Gastrocnemius medialis (tissue), 4 donors: ENCODE results near the gene MTHFSD. TPM values are rescaled to one million over a fixed set of nuclear protein-coding genes. Genes with fewer than 3 reads are reported as not detected.

ENCODE experiments used
- ATAC-seq, 2 donors: fragments of 150-250 bp; one replicate each; pipeline ENCODE4 v1.9.1; 2016
- DNase-seq, 2 donors: peaks; one replicate each; pipeline ENCODE4 v3.0.0-alpha.2; 2019
- H3K27ac ChIP-seq, 4 donors: fragments of 200-600 bp; sonication (generic); 1 replicate in 1 of 4; 2 replicates in 3 of 4; pipeline ENCODE4 v1.5.1; 2016 to 2018; ENCODE audit warnings: mild to moderate bottlenecking in 2 of 4, moderate library complexity in 1 of 4
- H3K27me3 ChIP-seq, 3 donors: fragments of 200-600 bp; sonication (generic) in 2 of 3; 1 replicate in 1 of 3; 2 replicates in 2 of 3; pipeline versions ENCODE4 v1.5.1 to v1.6.0; 2016 to 2019; ENCODE audit warnings: mild to moderate bottlenecking in 1 of 3, moderate library complexity in 1 of 3
- H3K36me3 ChIP-seq, 2 donors: fragments of 200-600 bp; sonication (generic) in 1 of 2; one replicate each; pipeline ENCODE4 v1.5.1; 2017 to 2018
- H3K4me1 ChIP-seq, 2 donors: fragments of 200-600 bp; sonication (generic) in 1 of 2; one replicate each; pipeline ENCODE4 v1.5.1; 2016 to 2017; ENCODE audit warnings: mild to moderate bottlenecking in 2 of 2
- H3K4me3 ChIP-seq, 4 donors: fragments of 200-600 bp; sonication (generic) in 3 of 4; 1 replicate in 1 of 4; 2 replicates in 3 of 4; pipeline ENCODE4 v1.5.1; 2016 to 2019; ENCODE audit warnings: mild to moderate bottlenecking in 2 of 4
- H3K9me3 ChIP-seq, 3 donors: fragments of 200-600 bp; sonication (generic) in 2 of 3; 1 replicate in 1 of 3; 2 replicates in 2 of 3; pipeline ENCODE4 v1.5.1; 2016 to 2019
- CTCF ChIP-seq, 5 experiments: fragments of 450-650 bp in 3 of 5; fragments of 200-600 bp in 2 of 5; sonication (generic) in 2 of 5; IDR thresholded peaks in 4 of 5; conservative IDR thresholded peaks in 1 of 5; 1 replicate in 4 of 5; 2 replicates in 1 of 5; pipeline ENCODE4 v1.5.1; 2016 to 2019; ENCODE audit warnings: antibody characterized with exemption in 5 of 5, mild to moderate bottlenecking in 3 of 5, moderate library complexity in 3 of 5
- POLR2A ChIP-seq, 2 donors: fragments of 450-650 bp; IDR thresholded peaks; one replicate each; pipeline ENCODE4 v1.6.1; 2017; ENCODE audit warnings: antibody characterized with exemption in 2 of 2, mild to moderate bottlenecking in 2 of 2, moderate library complexity in 2 of 2
- in situ Hi-C, 4 donors: fragments of 200-750 bp; cut with MboI; loops; one replicate each; pipeline versions ENCODE4 v1.15.0 to v1.8.0; 2017; ENCODE audit warnings: low sequenced_read_pairs in 4 of 4
- intact Hi-C: fragments of 100-400 bp; cut with DNase I; formaldehyde crosslinking; loops from one replicate; pipeline ENCODE4 v1.15.1; 2023; ENCODE audit warnings: low total_unique reads
- total RNA-seq, 4 donors: library from RNA; depleted of rRNA; stranded (reverse); fragments of >200 nt; gene quantifications; one replicate each; pipeline versions ENCODE4 v1.1.0 to v1.2.3, GENCODE V29; 2016

The MTHFSD gene
- total RNA-seq, 4 donors from 2014 or later, result 10.9 to 31.2 (median 16.0) TPM

GRCh38 chr16:86530251-86531190 is 24.5 kb downstream of the MTHFSD start:
- Histone ChIP-seq H3K9me3 (no peaks in the 10 kb centered on the region), H3K27ac (peak overlapping the region in 1 of 4 donors; percentile 20), H3K36me3 (peaks cover 0 to 18% of the 10 kb centered on the region in 2 donors), H3K4me3 (no peak overlapping the region), H3K27me3 (no peaks in the 10 kb centered on the region), H3K4me1 (peaks cover 0 to 16% of the 10 kb centered on the region in 2 donors)
- intact Hi-C loops, result no loop called here
- DNase-seq (no peak), ATAC-seq (no peak)
- in situ Hi-C loops, result loop anchor here in 1 of 4 donors (25.0 kb wide), 1 partner anchor 718 kb away; no protein-coding TSS in a partner anchor
- TF ChIP-seq POLR2A (IDR thresholded peaks at IDR 0.05) (no peak), CTCF (IDR thresholded peaks at IDR 0.05 in 4 of 5, conservative IDR thresholded peaks at IDR 0.05 in 1 of 5) (no peak)

- DNase-seq (peak; percentile 43 to 76), ATAC-seq (peak; percentile 93 to 94)
- Histone ChIP-seq H3K9me3 (no peaks in the 10 kb centered on the region), H3K4me1 (peaks cover 0 to 13% of the 10 kb centered on the region in 2 donors), H3K4me3 (no peak overlapping the region), H3K27me3 (peaks cover 0 to 4% (median 0%) of the 10 kb centered on the region in 3 donors), H3K27ac (peak overlapping the region in 2 of 4 donors; percentile 38 to 54), H3K36me3 (peaks cover 0 to 18% of the 10 kb centered on the region in 2 donors)
- TF ChIP-seq POLR2A (IDR thresholded peaks at IDR 0.05), result no peak
- TF ChIP-seq CTCF (IDR thresholded peaks at IDR 0.05 in 4 of 5, conservative IDR thresholded peaks at IDR 0.05 in 1 of 5), result no peak
- in situ Hi-C loops, result loop anchor here in 2 of 4 donors (10.0 to 25.0 kb wide), 2 partner anchors 454 to 717 kb away; no protein-coding TSS in a partner anchor
- intact Hi-C loops, result no loop called here
Measured at GRCh38 chr16:86529160-86529559, 25.9 kb downstream of the MTHFSD start.

- intact Hi-C loops, result no loop called here
- ATAC-seq (no peak), DNase-seq (no peak)
- Histone ChIP-seq H3K27ac (peak overlapping the region in 1 of 4 donors; percentile 54), H3K9me3 (no peaks in the 10 kb centered on the region), H3K27me3 (peaks cover under 1 to 6% (median 4%) of the 10 kb centered on the region in 3 donors), H3K36me3 (peaks cover 0 to 18% of the 10 kb centered on the region in 2 donors), H3K4me1 (peaks cover 0 to 13% of the 10 kb centered on the region in 2 donors), H3K4me3 (no peak overlapping the region)
- no peak for TF ChIP-seq POLR2A (IDR thresholded peaks at IDR 0.05)
- TF ChIP-seq CTCF (IDR thresholded peaks at IDR 0.05 in 4 of 5, conservative IDR thresholded peaks at IDR 0.05 in 1 of 5), result no peak
- in situ Hi-C loops, result loop anchor here in 2 of 4 donors (10.0 to 25.0 kb wide), 2 partner anchors 453 to 716 kb away; no protein-coding TSS in a partner anchor
Measured at GRCh38 chr16:86528061-86528929, 26.7 kb downstream of the MTHFSD start.

- Histone ChIP-seq H3K36me3 (peaks cover 0 to 10% of the 10 kb centered on the region in 2 donors), H3K4me3 (no peak overlapping the region), H3K4me1 (peaks cover 0 to 13% of the 10 kb centered on the region in 2 donors), H3K27ac (no peak overlapping the region), H3K27me3 (peaks cover 10 to 15% (median 13%) of the 10 kb centered on the region in 3 donors), H3K9me3 (no peaks in the 10 kb centered on the region)
- no peak for TF ChIP-seq POLR2A (IDR thresholded peaks at IDR 0.05)
- no peak for TF ChIP-seq CTCF (IDR thresholded peaks at IDR 0.05 in 4 of 5, conservative IDR thresholded peaks at IDR 0.05 in 1 of 5)
- intact Hi-C loops (no loop called here), in situ Hi-C loops (loop anchor here in 2 of 4 donors (10.0 to 25.0 kb wide), 2 partner anchors 453 to 715 kb away; no protein-coding TSS in a partner anchor)
- ATAC-seq (no peak), DNase-seq (no peak)
Measured at GRCh38 chr16:86527366-86527765, 27.7 kb downstream of the MTHFSD start.
